GM23338 (cell line): ENCODE results near the gene GLRA2. TPM values are rescaled to one million over a fixed set of nuclear protein-coding genes. Genes with fewer than 3 reads are reported as not detected.

ENCODE experiments used
- ATAC-seq: fragments of 200-7000 bp; cut with Tn5 transposase; 3 replicates; pipeline ENCODE4 v1.9.1; 2020
- DNase-seq: peaks from one replicate; pipeline ENCODE4 v3.0.0-alpha.2; 2015; ENCODE audit warnings: low spot score
- H2AFZ ChIP-seq: fragments of 200-600 bp; sonication (generic); 2 replicates; pipeline ENCODE4 v1.8.0; 2016; ENCODE audit warnings: antibody characterized with exemption, mild to moderate bottlenecking, moderate library complexity
- H3F3A ChIP-seq: fragments of 200-600 bp; sonication (generic); replicated peaks from 2 replicates; pipeline ENCODE4 v1.8.0; 2017; ENCODE audit warnings: antibody characterized with exemption, mixed run types, low read depth
- H3K27ac ChIP-seq: fragments of 200-600 bp; sonication (generic); 2 replicates; pipeline ENCODE4 v1.6.1; 2016; ENCODE audit warnings: low read depth
- H3K27me3 ChIP-seq: fragments of 200-600 bp; sonication (generic); 2 replicates; pipeline ENCODE4 v1.8.0; 2016; ENCODE audit warnings: mild to moderate bottlenecking, mixed run types, moderate library complexity; ENCODE audit not compliant: insufficient read depth
- H3K36me3 ChIP-seq: fragments of 200-600 bp; sonication (generic); 2 replicates; pipeline ENCODE4 v1.8.0; 2016; ENCODE audit warnings: mild to moderate bottlenecking; ENCODE audit not compliant: insufficient read depth
- H3K4me1 ChIP-seq: fragments of 200-600 bp; sonication (generic); 2 replicates; pipeline ENCODE4 v1.8.0; 2016; ENCODE audit warnings: mild to moderate bottlenecking, moderate library complexity; ENCODE audit not compliant: insufficient read depth
- H3K4me2 ChIP-seq: fragments of 200-600 bp; sonication (generic); 2 replicates; pipeline ENCODE4 v1.7.1; 2017; ENCODE audit warnings: mixed run types
- H3K4me3 ChIP-seq: fragments of 200-600 bp; sonication (generic); 2 replicates; pipeline ENCODE4 v1.6.1; 2016; ENCODE audit warnings: mixed run types
- H3K79me2 ChIP-seq: fragments of 200-600 bp; sonication (generic); replicated peaks from 2 replicates; pipeline ENCODE4 v1.8.0; 2017; ENCODE audit warnings: mild to moderate bottlenecking; ENCODE audit not compliant: insufficient read depth
- H3K9me2 ChIP-seq: fragments of 200-600 bp; sonication (generic); 2 replicates; pipeline ENCODE4 v1.8.0; 2017; ENCODE audit not compliant: insufficient read depth
- H4K20me1 ChIP-seq: fragments of 200-600 bp; sonication (generic); replicated peaks from 2 replicates; pipeline ENCODE4 v1.8.0; 2017; ENCODE audit warnings: mild to moderate bottlenecking; ENCODE audit not compliant: insufficient read depth
- H3K27ac Mint-ChIP-seq: 2 replicates; pipeline ENCODE4 v1.8.0; 2020; ENCODE audit warnings: inconsistent platforms, mild to moderate bottlenecking, moderate library complexity, mixed read lengths
- H3K27me3 Mint-ChIP-seq: 3 replicates; pipeline ENCODE4 v1.8.0; 2022; ENCODE audit warnings: low read depth, mild to moderate bottlenecking, moderate library complexity, mixed read lengths, inconsistent platforms; ENCODE audit not compliant: insufficient read depth, poor library complexity
- H3K36me3 Mint-ChIP-seq: 3 replicates; pipeline ENCODE4 v1.8.0; 2021; ENCODE audit warnings: low read depth, mild to moderate bottlenecking, inconsistent platforms, moderate library complexity, mixed read lengths
- H3K4me1 Mint-ChIP-seq: 3 replicates; pipeline ENCODE4 v1.8.0; 2020; ENCODE audit warnings: mild to moderate bottlenecking, inconsistent platforms, mixed read lengths
- H3K4me3 Mint-ChIP-seq: 3 replicates; pipeline ENCODE4 v1.8.0; 2021; ENCODE audit warnings: moderate library complexity, mild to moderate bottlenecking, inconsistent platforms, mixed read lengths
- H3K9me3 Mint-ChIP-seq: 3 replicates; pipeline ENCODE4 v1.8.0; 2020; ENCODE audit warnings: moderate library complexity, mild to moderate bottlenecking, inconsistent platforms, mixed read lengths
- CREB1 ChIP-seq: fragments of 250-450 bp; sonication (Bioruptor Pico); IDR thresholded peaks from 2 replicates; pipeline ENCODE4 v1.5.0; 2020; ENCODE audit warnings: low read depth, mild to moderate bottlenecking, moderate library complexity
- CTCF ChIP-seq, 2 experiments: fragments of 200-600 bp in 1 of 2; sonication (generic) in 1 of 2; conservative IDR thresholded peaks; 2 replicates each; pipeline versions ENCODE4 v1.5.1 to v1.6.1; 2016 to 2017; ENCODE audit warnings: antibody characterized with exemption in 2 of 2, low read depth in 2 of 2, mild to moderate bottlenecking in 2 of 2, moderate library complexity in 1 of 2
- ETS1 ChIP-seq: IDR thresholded peaks from 2 replicates; pipeline ENCODE4 v1.6.1; 2016; ENCODE audit warnings: antibody characterized with exemption
- EZH2 ChIP-seq: fragments of 200-600 bp; sonication (generic); IDR thresholded peaks from one replicate; pipeline ENCODE4 v1.8.0; 2017; ENCODE audit warnings: antibody characterized with exemption, mild to moderate bottlenecking, low read depth; ENCODE audit not compliant: unreplicated experiment
- EZH2phosphoT487 ChIP-seq: fragments of 200-600 bp; sonication (generic); IDR thresholded peaks from one replicate; pipeline ENCODE4 v1.8.1; 2018; ENCODE audit warnings: antibody characterized with exemption; ENCODE audit not compliant: unreplicated experiment
- JUNB ChIP-seq: IDR thresholded peaks from one replicate; pipeline ENCODE4 v1.6.1; 2016; ENCODE audit warnings: antibody characterized with exemption; ENCODE audit not compliant: unreplicated experiment
- NANOG ChIP-seq: IDR thresholded peaks from 2 replicates; pipeline ENCODE4 v1.6.1; 2016; ENCODE audit warnings: antibody characterized with exemption, borderline replicate concordance
- POLR2AphosphoS5 ChIP-seq: IDR thresholded peaks from 2 replicates; pipeline ENCODE4 v1.6.1; 2016; ENCODE audit warnings: antibody characterized with exemption, low read depth
- REST ChIP-seq: IDR thresholded peaks from one replicate; pipeline ENCODE4 v1.6.1; 2018; ENCODE audit warnings: antibody characterized with exemption; ENCODE audit not compliant: unreplicated experiment
- STAT1 ChIP-seq: IDR thresholded peaks from one replicate; pipeline ENCODE4 v1.6.1; 2016; ENCODE audit warnings: antibody characterized with exemption; ENCODE audit not compliant: unreplicated experiment
- ZNF114 ChIP-seq: fragments of 250-450 bp; sonication (Bioruptor Pico); IDR thresholded peaks from 2 replicates; pipeline ENCODE4 v1.5.0; 2020; ENCODE audit warnings: mild to moderate bottlenecking, moderate library complexity
- ZNF331 ChIP-seq: fragments of 250-450 bp; sonication (Bioruptor Pico); IDR thresholded peaks from 2 replicates; pipeline ENCODE4 v1.5.0; 2020; ENCODE audit warnings: low read depth, mild to moderate bottlenecking, moderate library complexity
- ZNF462 ChIP-seq: fragments of 250-450 bp; sonication (Bioruptor Pico); IDR thresholded peaks from 2 replicates; pipeline ENCODE4 v1.5.0; 2020; ENCODE audit warnings: mild to moderate bottlenecking, moderate library complexity
- polyA plus RNA-seq: library from polyadenylated mRNA; unstranded; fragments of >200 nt; fragmentation: Nextera tagmentation; extraction: Ambion mirVana; gene quantifications from 2 replicates; pipeline ENCODE4 v1.2.1, GENCODE V29; 2016
- total RNA-seq: library from RNA; depleted of rRNA; stranded (reverse); fragments of >200 nt; shearing (Covaris generic); gene quantifications from 2 replicates; pipeline ENCODE4 v1.2.3, GENCODE V29; 2014

The GLRA2 gene
- total and polyA plus RNA-seq, 2 experiments from 2014 or later: not detected

- TF ChIP-seq EZH2phosphoT487 (no peak), POLR2AphosphoS5 (no peak), JUNB (no peak)
Observed at GRCh38 chrX:14672611-14673172, 143.4 kb downstream of the GLRA2 start (continued).

- no peak for ATAC-seq
- Mint-ChIP-seq H3K36me3 (no peaks in the 10 kb centered on the region; the same call in 2 of the 3 replicates), H3K4me1 (no peaks in the 10 kb centered on the region), H3K9me3 (no peaks in the 10 kb centered on the region), H3K4me3 (no peak overlapping the region), H3K27ac (no peak overlapping the region), H3K27me3 (peaks cover 3% of the 10 kb centered on the region)
- TF ChIP-seq NANOG (no peak), JUNB (no peak), CTCF (conservative IDR thresholded peaks at IDR 0.05; ENCODE audit: low read depth in 2 of 2) (no peak), EZH2phosphoT487 (no peak), ZNF114 (CRISPR knock-in tag) (no peak), EZH2 (no peak), ETS1 (no peak), STAT1 (no peak), CREB1 (CRISPR knock-in tag) (no peak), ZNF331 (CRISPR knock-in tag) (no peak), REST (no peak), ZNF462 (CRISPR knock-in tag) (no peak), POLR2AphosphoS5 (no peak)
- H3K27ac ChIP-seq: no peak overlapping the region
- no peaks in the 10 kb centered on the region for H4K20me1 ChIP-seq
- no peaks in the 10 kb centered on the region for H3K9me2 ChIP-seq
- H3K36me3 ChIP-seq: no peaks in the 10 kb centered on the region
- no peak overlapping the region for H2AFZ ChIP-seq
- H3K4me1 ChIP-seq: no peaks in the 10 kb centered on the region
- H3K27me3 ChIP-seq: no peaks in the 10 kb centered on the region
- H3F3A ChIP-seq: no peaks in the 10 kb centered on the region
- no peaks in the 10 kb centered on the region for H3K79me2 ChIP-seq
- H3K4me2 ChIP-seq: no peak overlapping the region
- H3K4me3 ChIP-seq: no peak overlapping the region
- DNase-seq: no peak
Observed at GRCh38 chrX:14673236-14673635, 143.9 kb downstream of the GLRA2 start.
